Hepatocyte (in vitro differentiated cells): ENCODE data around the gene SIX3. TPM values are rescaled to one million over a fixed set of nuclear protein-coding genes. Genes with fewer than 3 reads are reported as not detected.

Experiments used
- DNase-seq: peaks from one replicate; pipeline ENCODE4 v3.0.0-alpha.2; 2016; ENCODE audit warnings: low spot score
- H2AFZ ChIP-seq: fragments of 200-600 bp; sonication (generic); 2 replicates; pipeline ENCODE4 v1.6.0; 2016; ENCODE audit warnings: antibody characterized with exemption, mild to moderate bottlenecking
- H3K27ac ChIP-seq: fragments of 200-600 bp; sonication (generic); 2 replicates; pipeline ENCODE4 v1.5.1; 2016; ENCODE audit warnings: mild to moderate bottlenecking
- H3K27me3 ChIP-seq: fragments of 200-600 bp; sonication (generic); 2 replicates; pipeline ENCODE4 v1.6.1; 2016
- H3K36me3 ChIP-seq: fragments of 200-600 bp; sonication (generic); replicated peaks from 2 replicates; pipeline ENCODE4 v1.5.1; 2016; ENCODE audit warnings: low read depth; ENCODE audit not compliant: insufficient read depth
- H3K4me1 ChIP-seq: fragments of 200-600 bp; sonication (generic); 2 replicates; pipeline ENCODE4 v1.5.1; 2016; ENCODE audit warnings: mild to moderate bottlenecking, moderate library complexity; ENCODE audit not compliant: insufficient read depth
- H3K4me2 ChIP-seq: fragments of 200-600 bp; sonication (generic); 2 replicates; pipeline ENCODE4 v1.6.0; 2016
- H3K4me3 ChIP-seq: fragments of 200-600 bp; sonication (generic); 2 replicates; pipeline ENCODE4 v1.5.1; 2016; ENCODE audit warnings: mild to moderate bottlenecking
- H3K79me2 ChIP-seq: fragments of 200-600 bp; sonication (generic); 2 replicates; pipeline ENCODE4 v1.6.0; 2017; ENCODE audit warnings: mild to moderate bottlenecking
- H3K9me2 ChIP-seq: fragments of 200-600 bp; sonication (generic); replicated peaks from 2 replicates; pipeline ENCODE4 v1.6.0; 2017; ENCODE audit warnings: mild to moderate bottlenecking; ENCODE audit not compliant: insufficient read depth
- H3K9me3 ChIP-seq: fragments of 200-600 bp; sonication (generic); 2 replicates; pipeline ENCODE4 v1.5.1; 2016; ENCODE audit warnings: low read depth, mild to moderate bottlenecking
- H4K20me1 ChIP-seq: fragments of 200-600 bp; sonication (generic); 2 replicates; pipeline ENCODE4 v1.6.0; 2016; ENCODE audit warnings: mild to moderate bottlenecking; ENCODE audit not compliant: insufficient read depth, poor library complexity, severe bottlenecking
- EZH2 ChIP-seq: fragments of 200-600 bp; sonication (generic); IDR thresholded peaks from 2 replicates; pipeline ENCODE4 v1.6.1; 2016; ENCODE audit warnings: antibody characterized with exemption, mild to moderate bottlenecking, borderline replicate concordance
- EZH2phosphoT487 ChIP-seq: fragments of 200-600 bp; sonication (generic); IDR thresholded peaks from one replicate; pipeline ENCODE4 v1.6.1; 2018; ENCODE audit warnings: antibody characterized with exemption, mild to moderate bottlenecking, low read depth, moderate library complexity; ENCODE audit not compliant: unreplicated experiment, severe bottlenecking
- WGBS: methylation state at CpG from one replicate; pipeline ENCODE4 v1.1.6; 2016; ENCODE audit warnings: low lambda C conversion rate; ENCODE audit errors: missing lambda C conversion rate; 5-methylcytosine and 5-hydroxymethylcytosine counted together
- polyA plus RNA-seq: library from polyadenylated mRNA; unstranded; fragments of >200 nt; fragmentation: Nextera tagmentation; extraction: Ambion mirVana; gene quantifications from 2 replicates; pipeline ENCODE4 v1.2.1, GENCODE V29; 2016
- total RNA-seq: library from RNA; depleted of rRNA; stranded (reverse); fragments of >200 nt; gene quantifications from 2 replicates; pipeline ENCODE4 v1.2.3, GENCODE V29; 2014
- TF ChIP-seq, protein P1 (sequence below): fragments of 200-600 bp; sonication (generic); IDR thresholded peaks from 2 replicates; pipeline ENCODE4 v1.5.1; 2016; ENCODE audit warnings: antibody characterized with exemption, mild to moderate bottlenecking; ENCODE audit not compliant: poor library complexity

The SIX3 gene
- total and polyA plus RNA-seq, 2 experiments from 2014 or later = not detected

- Histone ChIP-seq H3K9me3 (no peaks in the 10 kb centered on the region), H4K20me1 (no peaks in the 10 kb centered on the region), H3K36me3 (no peaks in the 10 kb centered on the region), H3K79me2 (no peaks in the 10 kb centered on the region), H2AFZ (no peak overlapping the region), H3K27me3 (peaks cover 98% of the 10 kb centered on the region), H3K4me3 (no peak overlapping the region), H3K9me2 (no peaks in the 10 kb centered on the region), H3K4me2 (peak overlapping the region; percentile 79), H3K27ac (no peak overlapping the region), H3K4me1 (peaks cover 27% of the 10 kb centered on the region)
- WGBS = 4% methylated on average over 17 of the region's 42 CpGs
- no peak for DNase-seq
- TF ChIP-seq EZH2phosphoT487 (no peak), EZH2 (peak; percentile 97)
Observed at GRCh38 chr2:44939106-44940048, 2.1 kb upstream of the SIX3 start.

DNA sequence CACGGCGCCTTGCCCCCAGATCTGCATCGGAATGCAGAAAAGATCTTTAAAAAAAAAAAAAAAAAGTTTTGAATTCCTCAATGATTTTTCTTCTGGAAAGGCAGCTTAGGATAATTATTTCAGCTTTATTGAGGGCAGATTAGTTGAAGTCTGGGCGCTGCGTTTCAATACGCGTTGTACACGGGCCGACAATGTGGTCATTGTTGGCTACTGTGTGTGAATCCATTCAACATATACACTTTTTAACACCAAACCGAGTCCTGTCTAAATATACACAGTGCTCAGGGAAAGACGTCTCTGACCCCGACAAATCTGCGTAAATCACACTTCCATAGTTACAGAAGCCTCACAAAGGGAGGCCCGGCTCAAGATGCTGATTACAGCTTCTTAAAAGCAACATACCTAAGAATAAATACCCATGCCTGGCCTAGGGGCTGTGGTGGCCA lies 1.4 kb upstream of the SIX3 start:
- 14% methylated on average over 14 of the region's 14 CpGs for WGBS

GRCh38 chr2:44940732-44941464 lies 604 bp upstream of the SIX3 start:
- DNase-seq = no peak
- H2AFZ ChIP-seq = no peak overlapping the region
- no peaks in the 10 kb centered on the region for H4K20me1 ChIP-seq
- H3K36me3 ChIP-seq = no peaks in the 10 kb centered on the region
- no peaks in the 10 kb centered on the region for H3K79me2 ChIP-seq
- no peak overlapping the region for H3K4me3 ChIP-seq
- H3K4me1 ChIP-seq = peaks cover 15% of the 10 kb centered on the region
- H3K9me2 ChIP-seq = no peaks in the 10 kb centered on the region
- 3% methylated on average over 25 of the region's 25 CpGs for WGBS
- peaks cover 98% of the 10 kb centered on the region for H3K27me3 ChIP-seq
- H3K9me3 ChIP-seq = no peaks in the 10 kb centered on the region
- TF ChIP-seq, protein P1, sequence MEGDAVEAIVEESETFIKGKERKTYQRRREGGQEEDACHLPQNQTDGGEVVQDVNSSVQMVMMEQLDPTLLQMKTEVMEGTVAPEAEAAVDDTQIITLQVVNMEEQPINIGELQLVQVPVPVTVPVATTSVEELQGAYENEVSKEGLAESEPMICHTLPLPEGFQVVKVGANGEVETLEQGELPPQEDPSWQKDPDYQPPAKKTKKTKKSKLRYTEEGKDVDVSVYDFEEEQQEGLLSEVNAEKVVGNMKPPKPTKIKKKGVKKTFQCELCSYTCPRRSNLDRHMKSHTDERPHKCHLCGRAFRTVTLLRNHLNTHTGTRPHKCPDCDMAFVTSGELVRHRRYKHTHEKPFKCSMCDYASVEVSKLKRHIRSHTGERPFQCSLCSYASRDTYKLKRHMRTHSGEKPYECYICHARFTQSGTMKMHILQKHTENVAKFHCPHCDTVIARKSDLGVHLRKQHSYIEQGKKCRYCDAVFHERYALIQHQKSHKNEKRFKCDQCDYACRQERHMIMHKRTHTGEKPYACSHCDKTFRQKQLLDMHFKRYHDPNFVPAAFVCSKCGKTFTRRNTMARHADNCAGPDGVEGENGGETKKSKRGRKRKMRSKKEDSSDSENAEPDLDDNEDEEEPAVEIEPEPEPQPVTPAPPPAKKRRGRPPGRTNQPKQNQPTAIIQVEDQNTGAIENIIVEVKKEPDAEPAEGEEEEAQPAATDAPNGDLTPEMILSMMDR = no peak
- TF ChIP-seq EZH2phosphoT487 (peak; percentile 64), EZH2 (peak; percentile 99)
- H3K4me2 ChIP-seq = peak overlapping the region; percentile 77
- no peak overlapping the region for H3K27ac ChIP-seq

More for the DNA sequence above, 1.4 kb upstream of the SIX3 start:
- Histone ChIP-seq H2AFZ (no peak overlapping the region), H3K27ac (no peak overlapping the region), H3K36me3 (no peaks in the 10 kb centered on the region), H3K4me3 (no peak overlapping the region), H3K9me2 (no peaks in the 10 kb centered on the region), H3K4me1 (peaks cover 20% of the 10 kb centered on the region), H3K9me3 (no peaks in the 10 kb centered on the region), H4K20me1 (no peaks in the 10 kb centered on the region), H3K4me2 (no peak overlapping the region), H3K79me2 (no peaks in the 10 kb centered on the region), H3K27me3 (peaks cover 98% of the 10 kb centered on the region)
- DNase-seq = no peak
- TF ChIP-seq, protein P1 = no peak
- TF ChIP-seq EZH2phosphoT487 (peak; percentile 67), EZH2 (peak; percentile 88)
